Measurements from ENCODE around the gene AFF1. TPM values are rescaled to one million over a fixed set of nuclear protein-coding genes. Genes with fewer than 3 reads are reported as not detected.
A peak's percentile ranks its signal among the peaks of the same experiment; 100 is the strongest.
"Not testable (repeated sequence)": the region's sequence is repeated elsewhere in the genome, so short reads cannot be mapped to it uniquely, and the experiment has no call there.

AFF1 gene
- total RNA-seq, 1 experiment from 2014 or later = 3.2 TPM

DNA sequence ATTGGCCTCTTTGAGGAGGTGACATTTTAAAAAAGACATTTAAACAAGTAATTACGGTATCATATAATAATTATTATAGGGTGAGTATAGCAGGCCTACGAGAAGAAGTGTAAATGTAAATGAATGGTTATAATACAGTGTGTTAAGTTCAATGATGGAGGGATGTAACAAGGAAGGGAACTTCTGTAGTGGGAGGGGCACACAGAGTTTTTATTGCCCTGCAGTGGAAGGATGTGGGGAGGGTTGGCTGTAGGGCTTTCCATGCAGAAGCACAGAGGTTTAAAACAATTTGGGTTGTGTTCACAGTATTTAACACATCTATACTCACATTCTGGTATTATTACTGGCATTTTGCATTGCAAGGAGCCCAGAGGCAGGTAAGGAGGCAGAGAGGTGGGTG, 41.1 kb downstream of the AFF1 start:
- no peak for DNase-seq (ENCODE audit: extremely low read depth, low read depth)

DNA sequence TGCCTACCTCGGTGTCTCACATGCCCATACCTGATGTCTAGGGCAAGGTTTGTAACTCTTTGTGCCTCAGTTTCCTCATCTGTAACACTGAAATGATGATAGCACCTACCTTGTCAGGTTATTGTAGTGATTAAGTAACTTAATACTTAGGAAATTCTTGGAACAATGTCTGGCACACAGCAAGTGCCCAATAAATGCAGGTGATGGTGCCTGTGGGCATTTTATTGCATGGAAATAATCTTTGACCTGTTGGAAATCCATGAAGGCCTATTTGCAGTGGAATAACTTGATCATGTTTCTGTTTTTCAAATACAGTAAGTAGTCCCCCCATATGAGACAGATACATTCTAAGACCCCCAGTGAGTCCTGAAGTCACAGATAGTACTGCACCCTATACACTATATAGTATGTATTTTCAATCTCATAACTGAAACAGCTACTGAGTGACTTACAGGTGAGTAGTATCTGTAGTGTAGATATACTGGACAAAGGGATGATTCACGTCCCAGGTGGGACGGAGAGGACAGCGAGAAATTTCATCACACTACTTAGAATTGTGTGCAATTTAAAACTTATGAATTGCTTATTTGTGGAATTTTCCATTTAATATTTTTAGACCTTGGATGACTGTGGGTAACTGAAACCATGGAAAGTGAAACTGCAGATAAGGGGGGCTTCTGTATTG, 42.1 kb downstream of the AFF1 start:
- no peak for DNase-seq (ENCODE audit: extremely low read depth, low read depth)

DNA sequence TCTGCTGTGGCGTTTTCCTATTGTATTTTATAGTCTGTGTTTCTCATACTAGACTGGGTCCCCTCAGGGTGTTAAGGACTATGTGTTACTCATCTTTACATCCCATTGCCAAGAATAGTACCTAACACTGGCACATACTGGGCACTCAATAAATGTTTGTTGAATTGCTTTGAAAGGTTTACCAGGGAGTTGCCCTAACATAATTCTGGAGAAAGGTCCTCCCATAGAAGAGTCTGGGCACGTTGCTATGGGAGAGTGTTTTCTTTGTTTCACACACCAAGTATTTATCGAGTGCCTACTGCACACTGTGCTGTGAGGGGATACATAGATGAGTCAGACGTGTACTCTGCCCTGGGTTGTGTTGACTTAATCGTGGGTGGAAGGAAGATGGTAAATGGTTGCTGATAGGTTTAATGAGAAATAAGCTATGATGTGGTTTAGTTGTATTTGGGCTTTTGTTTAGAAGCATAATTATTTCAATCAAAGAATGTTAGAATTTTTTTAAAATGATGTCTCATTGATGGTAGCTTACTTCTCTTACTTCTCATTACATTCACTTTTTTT, 42.9 kb downstream of the AFF1 start:
- peak; percentile 32 for DNase-seq (ENCODE audit: extremely low read depth, low read depth)

GRCh38 chr4:86978709-86979108, 43.9 kb downstream of the AFF1 start:
- DNase-seq (ENCODE audit: extremely low read depth, low read depth) = no peak

DNA sequence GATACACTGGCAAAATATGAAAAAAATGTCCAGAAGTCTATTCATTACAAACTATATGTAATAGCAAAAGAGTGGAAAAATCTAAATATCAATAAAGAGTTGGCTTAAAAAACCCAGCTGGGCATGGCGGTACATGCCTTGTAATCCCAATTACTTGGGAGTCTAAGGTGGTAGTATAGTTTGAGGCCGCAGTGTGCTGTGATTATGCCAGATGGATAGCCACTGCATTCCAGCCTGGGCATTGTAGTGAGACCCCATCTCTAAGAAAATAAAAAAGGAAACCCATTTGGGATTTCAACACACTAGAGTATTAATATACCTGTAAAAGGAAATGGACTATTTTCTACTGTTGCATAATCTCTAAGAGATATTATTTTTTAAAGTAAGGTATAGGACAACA, 45.4 kb downstream of the AFF1 start:
- DNase-seq (ENCODE audit: extremely low read depth, low read depth) = no peak

- DNase-seq (ENCODE audit: extremely low read depth, low read depth) = no peak
These were observed 47.0 kb downstream of the AFF1 start for GRCh38 chr4:86981789-86982188.

- DNase-seq (ENCODE audit: extremely low read depth, low read depth) = not testable (repeated sequence)
These were observed 51.0 kb downstream of the AFF1 start for GRCh38 chr4:86985852-86986251.

GRCh38 chr4:86989658-86990057, 54.8 kb downstream of the AFF1 start:
- DNase-seq (ENCODE audit: extremely low read depth, low read depth) = not testable (repeated sequence)

DNA sequence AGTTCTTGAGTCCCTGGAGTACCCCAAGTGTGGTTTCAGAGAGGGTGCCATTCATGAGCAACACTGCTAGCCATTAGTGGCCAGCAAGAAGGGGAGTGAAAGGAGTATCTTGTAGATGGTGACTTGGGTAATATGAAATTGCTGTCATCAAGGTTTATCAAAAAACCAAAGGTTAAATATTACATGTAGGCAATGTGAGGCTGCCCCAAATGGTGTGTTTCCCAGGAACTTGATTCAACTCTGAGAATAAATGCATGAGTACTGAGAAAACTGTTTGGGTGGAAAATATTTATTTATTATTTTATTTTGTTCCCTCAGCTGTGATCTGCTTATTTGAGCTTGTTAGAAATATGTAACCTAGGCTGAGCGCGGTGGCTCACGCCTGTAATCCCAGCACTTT, 55.7 kb downstream of the AFF1 start:
- DNase-seq (ENCODE audit: extremely low read depth, low read depth) = no peak

DNA sequence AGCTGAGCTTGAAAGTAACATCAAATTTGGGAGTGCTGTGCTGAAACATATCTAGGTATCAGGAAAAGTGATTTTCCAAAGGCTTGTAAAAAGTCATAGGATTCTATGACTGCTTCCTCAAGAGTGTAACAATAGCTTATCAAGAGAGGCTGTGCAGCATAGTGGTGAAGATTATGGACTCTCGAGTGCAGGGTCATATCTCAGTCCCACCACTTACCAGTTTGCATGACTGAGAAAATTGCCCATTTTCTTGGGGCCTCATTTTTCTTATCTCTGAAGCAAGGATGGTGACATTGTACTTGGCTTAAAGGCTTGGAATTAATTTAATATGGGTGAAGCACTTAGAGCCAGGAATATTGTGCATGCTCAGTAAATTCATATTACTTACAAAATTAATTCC, 57.2 kb downstream of the AFF1 start:
- DNase-seq (ENCODE audit: extremely low read depth, low read depth) = no peak

DNA sequence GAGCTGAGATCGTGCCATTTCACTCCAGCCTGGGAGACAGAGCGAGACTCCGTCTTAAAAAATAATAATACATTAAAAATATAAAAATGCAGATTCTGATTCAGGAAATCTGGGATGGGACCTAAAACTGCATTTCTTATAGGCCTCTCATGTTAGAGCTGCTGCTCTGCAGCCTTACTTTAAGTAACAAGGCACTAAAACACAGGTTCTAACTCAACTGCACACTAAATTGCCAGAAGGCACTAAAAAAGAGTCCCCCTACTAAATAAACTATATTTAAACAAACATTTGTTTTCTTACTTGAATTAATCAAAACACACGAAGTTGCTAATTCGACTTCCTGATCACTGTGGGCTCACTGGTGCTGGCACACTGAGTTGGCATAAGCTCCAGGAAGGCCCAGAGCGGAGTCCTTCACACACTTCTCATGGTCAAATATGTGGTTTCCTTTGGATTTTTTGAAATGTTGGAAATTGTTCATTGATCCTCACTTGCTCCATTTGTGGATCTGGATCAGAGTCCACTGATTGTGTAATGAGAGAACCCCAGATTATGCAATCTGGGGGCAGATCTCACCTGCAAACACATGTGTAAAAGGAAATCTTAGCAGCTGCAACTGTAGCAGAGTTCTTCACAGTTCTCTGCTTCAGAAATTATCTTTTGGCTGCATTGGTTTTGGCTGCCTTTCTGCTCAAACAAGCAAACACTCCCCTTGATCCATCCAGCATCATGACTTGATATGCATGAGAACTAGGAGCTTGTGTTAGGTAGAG, 59.3 kb downstream of the AFF1 start:
- DNase-seq (ENCODE audit: extremely low read depth, low read depth) = no peak

GRCh38 chr4:86994686-86995085, 59.9 kb downstream of the AFF1 start:
- DNase-seq (ENCODE audit: extremely low read depth, low read depth) = no peak

DNA sequence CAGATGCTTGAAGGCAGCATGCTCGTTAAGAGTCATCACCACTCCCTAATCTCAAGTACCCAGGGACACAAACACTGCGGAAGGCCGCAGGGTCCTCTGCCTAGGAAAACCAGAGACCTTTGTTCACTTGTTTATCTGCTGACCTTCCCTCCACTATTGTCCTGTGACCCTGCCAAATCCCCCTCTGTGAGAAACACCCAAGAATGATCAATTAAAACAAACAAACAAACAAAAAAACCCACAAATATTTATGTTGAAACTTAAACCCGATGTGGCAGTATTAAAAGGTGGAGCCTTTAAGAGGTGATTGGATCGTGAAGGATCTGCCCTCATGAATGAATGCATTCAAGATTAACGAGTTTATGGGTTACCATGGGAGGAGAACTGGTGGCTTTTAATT, 61.7 kb downstream of the AFF1 start:
- DNase-seq (ENCODE audit: extremely low read depth, low read depth) = not testable (repeated sequence)

GRCh38 chr4:86999136-86999643, 64.4 kb downstream of the AFF1 start:
- DNase-seq (ENCODE audit: extremely low read depth, low read depth) = no peak

DNA sequence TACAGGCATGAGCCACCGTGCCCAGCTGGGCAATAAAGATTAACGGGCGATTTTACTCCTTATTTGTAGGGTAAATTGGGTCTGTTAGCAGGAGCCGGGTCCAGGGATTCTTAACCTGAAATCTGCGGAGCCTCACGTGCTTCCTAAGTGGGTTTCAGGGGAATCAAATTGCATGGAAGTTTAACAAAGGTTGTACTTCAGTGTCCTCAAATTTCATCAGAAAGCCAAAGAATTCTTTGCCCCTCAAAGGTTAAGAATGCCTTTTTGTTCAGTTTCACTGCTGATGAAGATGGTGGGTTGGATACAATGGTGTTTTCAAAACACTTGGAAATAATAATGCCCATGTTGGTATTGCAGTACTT, 67.9 kb downstream of the AFF1 start:
- no peak for DNase-seq (ENCODE audit: extremely low read depth, low read depth)

GRCh38 chr4:87003266-87003665, 68.5 kb downstream of the AFF1 start:
- no peak for DNase-seq (ENCODE audit: extremely low read depth, low read depth)

DNA sequence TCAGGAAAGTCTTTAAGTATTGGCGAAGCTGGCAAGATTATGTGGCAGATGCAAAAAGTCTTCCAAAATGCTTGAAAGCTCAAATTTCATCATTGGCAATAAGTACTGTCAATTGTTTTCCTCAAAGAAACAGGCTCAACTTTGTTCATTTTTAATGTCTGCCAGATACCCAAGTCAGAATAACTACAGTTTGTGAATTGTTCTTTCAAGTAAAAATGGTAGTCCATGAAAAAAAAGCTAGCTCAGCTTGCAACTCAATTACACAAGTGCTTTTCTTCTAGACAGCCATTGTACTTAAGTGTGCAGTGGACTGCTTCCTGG, 70.5 kb downstream of the AFF1 start:
- no peak for DNase-seq (ENCODE audit: extremely low read depth, low read depth)

DNA sequence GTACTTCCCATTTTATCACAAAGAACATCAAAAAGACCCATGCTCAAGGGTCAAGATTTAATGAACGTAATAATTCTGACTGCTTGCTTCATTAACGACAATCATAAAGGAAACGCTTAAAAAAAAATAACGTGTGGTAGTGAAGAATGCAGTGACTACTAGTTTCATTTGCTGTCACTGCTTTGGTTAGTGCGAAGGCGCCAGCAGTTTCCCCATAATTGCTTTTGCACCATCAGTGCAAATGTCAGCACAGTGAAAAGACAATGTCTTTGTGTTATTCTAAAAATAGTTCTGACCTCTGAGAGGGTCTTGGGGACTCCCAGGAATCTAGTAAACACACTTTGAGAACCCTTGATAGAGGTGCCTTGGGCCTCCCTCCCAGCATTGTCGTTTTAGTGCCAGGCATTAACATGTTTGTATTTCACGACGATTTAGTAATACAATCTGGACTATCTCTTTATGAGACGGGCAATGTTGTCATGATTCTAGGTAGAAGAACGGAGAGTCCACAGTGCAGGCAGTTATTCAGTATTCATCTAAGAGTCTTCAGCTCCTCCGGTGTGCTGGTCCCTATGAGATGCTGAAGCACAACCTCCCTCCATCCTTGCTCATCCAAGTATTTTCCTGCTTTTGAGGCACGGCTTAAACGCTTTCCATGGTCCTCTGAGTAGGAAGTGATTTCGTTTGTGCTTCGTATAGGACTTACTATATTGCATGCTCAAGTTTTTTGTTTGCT, 71.0 kb downstream of the AFF1 start:
- no peak for DNase-seq (ENCODE audit: extremely low read depth, low read depth)

GRCh38 chr4:87006426-87006675, 71.5 kb downstream of the AFF1 start:
- DNase-seq (ENCODE audit: extremely low read depth, low read depth) = no peak

GRCh38 chr4:87006676-87007527, 72.1 kb downstream of the AFF1 start:
- peak; percentile 88 for DNase-seq (ENCODE audit: extremely low read depth, low read depth)
